ENCODE results near the gene FAM217A. TPM values are rescaled to one million over a fixed set of nuclear protein-coding genes. Genes with fewer than 3 reads are reported as not detected.

FAM217A gene
- total and polyA plus RNA-seq, 7 donors, result 0.03 TPM; not detected in 6

- intact Hi-C loops (cut with DNase I), result no loop called here
- H3K27ac ChIP-seq, result no peak overlapping the region
- no peak for DNase-seq
- 65 to 79% methylated on average over 7 of the region's 7 CpGs for WGBS, 2 donors
- H3K27me3 ChIP-seq, result no peaks in the 10 kb centered on the region
- no peak overlapping the region for H3K4me3 ChIP-seq
- TF ChIP-seq POLR2A (IDR thresholded peaks at IDR 0.05) (no peak), POLR2AphosphoS5 (IDR thresholded peaks at IDR 0.05) (no peak), CTCF (IDR thresholded peaks at IDR 0.05) (no peak), EP300 (IDR thresholded peaks at IDR 0.05) (no peak)
- H3K4me1 ChIP-seq, result no peaks in the 10 kb centered on the region
- peaks cover 4 to 52% (median 21%) of the 10 kb centered on the region in 4 donors for H3K36me3 ChIP-seq
- no peaks in the 10 kb centered on the region for H3K9me3 ChIP-seq
Observed at GRCh38 chr6:4066029-4066755, 12.7 kb downstream of the FAM217A start.

GRCh38 chr6:4059115-4059777 lies 19.7 kb downstream of the FAM217A start:
- intact Hi-C loops (cut with DNase I), result loop anchor here (5.0 kb wide), 1 partner anchor 98 kb away; no protein-coding TSS in a partner anchor
- Histone ChIP-seq H3K9me3 (no peaks in the 10 kb centered on the region), H3K36me3 (peaks cover 17 to 99% (median 70%) of the 10 kb centered on the region in 4 donors), H3K4me1 (peaks cover 0 to 5% (median 0%) of the 10 kb centered on the region in 4 donors), H3K27ac (no peak overlapping the region), H3K27me3 (no peaks in the 10 kb centered on the region), H3K4me3 (no peak overlapping the region)
- DNase-seq, result no peak
- WGBS, 2 donors, result 73 to 79% methylated on average over 4 of the region's 4 CpGs
- TF ChIP-seq CTCF (IDR thresholded peaks at IDR 0.05) (no peak), POLR2AphosphoS5 (IDR thresholded peaks at IDR 0.05) (no peak), POLR2A (IDR thresholded peaks at IDR 0.05) (no peak), EP300 (IDR thresholded peaks at IDR 0.05) (no peak)

GRCh38 chr6:4057036-4057435 lies 21.9 kb downstream of the FAM217A start:
- intact Hi-C loops (cut with DNase I), result loop anchor here (5.0 kb wide), 1 partner anchor 100 kb away; no protein-coding TSS in a partner anchor
- Histone ChIP-seq H3K27me3 (no peaks in the 10 kb centered on the region), H3K9me3 (no peaks in the 10 kb centered on the region), H3K27ac (no peak overlapping the region), H3K4me3 (no peak overlapping the region), H3K4me1 (peaks cover 0 to 5% (median 0%) of the 10 kb centered on the region in 4 donors), H3K36me3 (peaks cover 13 to 99% (median 68%) of the 10 kb centered on the region in 4 donors)
- 98% methylated on average over 2 of the region's 2 CpGs for WGBS, 2 donors
- no peak for TF ChIP-seq POLR2A (IDR thresholded peaks at IDR 0.05)
- no peak for TF ChIP-seq EP300 (IDR thresholded peaks at IDR 0.05)
- TF ChIP-seq CTCF (IDR thresholded peaks at IDR 0.05), result no peak
- no peak for TF ChIP-seq POLR2AphosphoS5 (IDR thresholded peaks at IDR 0.05)
- no peak for DNase-seq

GRCh38 chr6:4055420-4056041 lies 23.4 kb downstream of the FAM217A start:
- 61 to 71% methylated on average over 2 of the region's 2 CpGs for WGBS, 2 donors
- no peaks in the 10 kb centered on the region for H3K27me3 ChIP-seq

More at GRCh38 chr6:4055420-4056041, 23.4 kb downstream of the FAM217A start:
- H3K4me3 ChIP-seq, result no peak overlapping the region
- peaks cover 14 to 99% (median 73%) of the 10 kb centered on the region in 4 donors for H3K36me3 ChIP-seq
- no peaks in the 10 kb centered on the region for H3K9me3 ChIP-seq
- peaks cover 0 to 5% (median 0%) of the 10 kb centered on the region in 4 donors for H3K4me1 ChIP-seq
- TF ChIP-seq CTCF (IDR thresholded peaks at IDR 0.05) (no peak), POLR2AphosphoS5 (IDR thresholded peaks at IDR 0.05) (no peak), EP300 (IDR thresholded peaks at IDR 0.05) (no peak), POLR2A (IDR thresholded peaks at IDR 0.05) (no peak)
- DNase-seq, result no peak
- no peak overlapping the region for H3K27ac ChIP-seq
- intact Hi-C loops (cut with DNase I), result loop anchor here (5.0 kb wide), 1 partner anchor 102 kb away; no protein-coding TSS in a partner anchor

Measured in sigmoid colon (tissue), 7 donors.